ENCODE measurements around the gene KIRREL3.

DNA sequence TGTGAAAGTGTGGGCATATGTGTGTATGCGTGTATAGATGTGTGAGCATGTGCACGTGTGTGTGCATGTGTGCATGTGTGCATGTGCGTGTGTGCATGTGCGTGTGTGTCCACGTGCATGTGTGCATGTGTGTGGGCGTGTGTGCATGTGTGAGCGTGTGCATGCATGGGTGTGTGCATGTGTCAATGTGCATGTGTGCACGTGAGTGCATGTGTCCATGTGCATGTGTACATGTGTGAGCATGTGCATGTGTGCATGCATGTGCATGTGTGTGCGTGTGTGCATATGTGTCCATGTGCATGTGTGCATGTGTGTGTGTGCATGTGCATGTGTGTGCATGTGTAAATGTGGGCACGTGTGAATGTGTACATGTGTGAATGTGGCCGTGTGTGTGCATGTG is 549.8 kb downstream of the KIRREL3 start:
- TF ChIP-seq, protein P1, sequence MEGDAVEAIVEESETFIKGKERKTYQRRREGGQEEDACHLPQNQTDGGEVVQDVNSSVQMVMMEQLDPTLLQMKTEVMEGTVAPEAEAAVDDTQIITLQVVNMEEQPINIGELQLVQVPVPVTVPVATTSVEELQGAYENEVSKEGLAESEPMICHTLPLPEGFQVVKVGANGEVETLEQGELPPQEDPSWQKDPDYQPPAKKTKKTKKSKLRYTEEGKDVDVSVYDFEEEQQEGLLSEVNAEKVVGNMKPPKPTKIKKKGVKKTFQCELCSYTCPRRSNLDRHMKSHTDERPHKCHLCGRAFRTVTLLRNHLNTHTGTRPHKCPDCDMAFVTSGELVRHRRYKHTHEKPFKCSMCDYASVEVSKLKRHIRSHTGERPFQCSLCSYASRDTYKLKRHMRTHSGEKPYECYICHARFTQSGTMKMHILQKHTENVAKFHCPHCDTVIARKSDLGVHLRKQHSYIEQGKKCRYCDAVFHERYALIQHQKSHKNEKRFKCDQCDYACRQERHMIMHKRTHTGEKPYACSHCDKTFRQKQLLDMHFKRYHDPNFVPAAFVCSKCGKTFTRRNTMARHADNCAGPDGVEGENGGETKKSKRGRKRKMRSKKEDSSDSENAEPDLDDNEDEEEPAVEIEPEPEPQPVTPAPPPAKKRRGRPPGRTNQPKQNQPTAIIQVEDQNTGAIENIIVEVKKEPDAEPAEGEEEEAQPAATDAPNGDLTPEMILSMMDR (optimal IDR thresholded peaks at IDR 0.05 in 1 of 3, IDR thresholded peaks at IDR 0.05 in 1 of 3, conservative IDR thresholded peaks at IDR 0.05 in 1 of 3; ENCODE audit: extremely low read depth in 1 of 3, insufficient read depth in 2 of 3, low read length in 3 of 3), result no peak
- no peak for TF ChIP-seq EZH2 (IDR thresholded peaks at IDR 0.05; ENCODE audit: low read length)
